K562 (cell line): ENCODE data around the gene CAAP1. TPM values are rescaled to one million over a fixed set of nuclear protein-coding genes. Genes with fewer than 3 reads are reported as not detected.

Source experiments
- BHLHE40 ChIP-seq: IDR thresholded peaks from 2 replicates; pipeline ENCODE4 v1.6.1; 2011; ENCODE audit warnings: low read length, improper control_type of control experiment
- ELF1 ChIP-seq: fragments of 200-800 bp; sonication (Bioruptor generic); IDR thresholded peaks from 2 replicates; pipeline ENCODE4 v1.6.1; 2016; ENCODE audit warnings: missing genetic modification characterization, missing compliant biosample characterization
- EZH2 ChIP-seq: IDR thresholded peaks from 2 replicates; pipeline ENCODE4 v1.6.1; 2012; ENCODE audit warnings: low read depth, mild to moderate bottlenecking, inconsistent platforms, low read length, borderline replicate concordance
- GTF2E2 ChIP-seq: fragments of 200-800 bp; sonication (Bioruptor generic); IDR thresholded peaks from 2 replicates; pipeline ENCODE4 v1.6.1; 2016; ENCODE audit warnings: missing genetic modification characterization, missing compliant biosample characterization
- MAZ ChIP-seq, 2 experiments: fragments of 450-650 bp in 1 of 2; sonication (generic) in 1 of 2; formaldehyde crosslinking; IDR thresholded peaks in 1 of 2; conservative IDR thresholded peaks in 1 of 2; 2 replicates each; pipeline versions ENCODE4 v1.4.0 to v1.5.0; 2020; ENCODE audit warnings: mild to moderate bottlenecking in 1 of 2, missing genetic modification reagents in 1 of 2
- NFIX ChIP-seq: fragments of 250-450 bp; sonication (Bioruptor Pico); IDR thresholded peaks from 2 replicates; pipeline ENCODE4 v1.4.0; 2020; ENCODE audit warnings: low read depth, mild to moderate bottlenecking, moderate library complexity
- PHF8 ChIP-seq: fragments of 200-600 bp; sonication (generic); IDR thresholded peaks from 2 replicates; pipeline ENCODE4 v1.6.1; 2012; ENCODE audit warnings: mixed run types, mild to moderate bottlenecking, inconsistent platforms, low read length, moderate library complexity, borderline replicate concordance
- RBM25 ChIP-seq: fragments of 200-400 bp; formaldehyde crosslinking; IDR thresholded peaks from 2 replicates; pipeline ENCODE4 v1.6.1; 2018; ENCODE audit warnings: low read length, low read depth, moderate library complexity; ENCODE audit not compliant: severe bottlenecking
- STAG1 ChIP-seq: sonication (generic); formaldehyde crosslinking; IDR thresholded peaks from 2 replicates; pipeline ENCODE4 v1.5.0; 2020; ENCODE audit warnings: missing genetic modification reagents, borderline replicate concordance
- SUPT5H ChIP-seq: fragments of 450-650 bp; IDR thresholded peaks from 2 replicates; pipeline ENCODE4 v1.6.1; 2016
- ZZZ3 ChIP-seq: fragments of 450-650 bp; IDR thresholded peaks from 2 replicates; pipeline ENCODE4 v1.6.1; 2016; ENCODE audit warnings: antibody characterized with exemption, mild to moderate bottlenecking, moderate library complexity
- polyA plus RNA-seq, 8 experiments: library from polyadenylated mRNA; depleted of rRNA in 4 of 8; stranded (reverse) in 5 of 8; unstranded in 3 of 8; fragments of >200 nt; fragmentation: Nextera tagmentation in 2 of 8; fragmentation: Illumina TruSeq in 1 of 8; extraction: Ambion mirVana in 2 of 8; extraction: Trizol in 1 of 8; gene quantifications; 2 replicates each; pipeline versions ENCODE4 v1.2.1 to v1.2.3, GENCODE V29; 2011 to 2014; ENCODE audit warnings: inconsistent platforms in 1 of 8, missing spikeins in 1 of 8
- total RNA-seq, 7 experiments: library from RNA; depleted of rRNA in 6 of 7; stranded (reverse); fragments of >200 nt in 6 of 7; fragmentation: Illumina TruSeq in 2 of 7; extraction: Trizol in 2 of 7; gene quantifications; 2 replicates each; pipeline versions ENCODE4 v1.2.1 to v1.2.3, GENCODE V29; 2011 to 2021; ENCODE audit warnings: low replicate concordance in 1 of 7
- TF ChIP-seq, protein P1 (sequence below): fragments of 450-650 bp; IDR thresholded peaks from 2 replicates; pipeline ENCODE4 v1.6.1; 2017; ENCODE audit warnings: antibody characterized with exemption
- TF ChIP-seq, protein P2 (sequence below): fragments of 450-650 bp; IDR thresholded peaks from 2 replicates; pipeline ENCODE4 v1.6.1; 2016; ENCODE audit warnings: mild to moderate bottlenecking, moderate library complexity

Gene CAAP1
- total and polyA plus RNA-seq, 9 of the 15 experiments (the other 6 are each of a cell fraction or from before 2014, with no cell fraction given) = 8.9 to 17.4 (median 15.3) TPM

DNA sequence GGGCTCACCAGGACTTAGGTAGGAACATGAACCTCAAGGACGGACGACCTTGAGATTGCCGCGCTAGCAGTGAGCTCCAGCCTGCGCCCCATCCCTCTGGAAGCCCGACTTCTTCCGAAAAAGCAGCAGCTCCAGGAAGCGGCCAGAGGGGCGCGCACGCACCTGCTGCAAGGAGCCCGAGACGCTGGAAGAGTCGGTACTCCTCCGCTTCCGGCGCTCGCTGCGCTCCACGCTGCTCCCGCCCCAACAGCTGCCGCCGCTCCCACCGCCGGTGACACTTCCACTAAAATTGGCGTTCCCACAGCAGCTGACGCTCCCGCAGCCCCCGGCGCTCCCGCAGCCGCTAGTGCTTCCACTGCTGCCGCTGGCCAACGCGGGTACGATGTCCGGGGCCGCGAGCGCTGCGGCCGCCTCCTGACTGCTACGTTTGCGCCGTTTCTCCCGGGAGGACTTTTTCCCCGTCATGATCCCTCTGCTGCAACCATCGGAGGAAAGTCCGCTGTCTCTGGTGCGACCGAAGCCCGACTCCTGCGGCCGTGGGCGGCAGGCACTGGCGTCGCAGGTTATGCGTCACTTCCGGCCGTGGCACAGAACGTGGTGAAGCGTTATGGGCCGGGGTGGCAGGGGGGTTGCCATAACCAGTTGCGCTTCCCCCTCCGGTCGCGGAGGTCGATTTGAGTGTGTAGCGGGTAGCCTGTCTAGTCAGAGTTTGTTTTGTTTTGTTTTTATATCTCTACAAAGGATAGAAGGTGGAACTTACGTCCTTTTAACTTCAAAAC lies at the start of gene CAAP1 (continued):
- TF ChIP-seq, protein P1, sequence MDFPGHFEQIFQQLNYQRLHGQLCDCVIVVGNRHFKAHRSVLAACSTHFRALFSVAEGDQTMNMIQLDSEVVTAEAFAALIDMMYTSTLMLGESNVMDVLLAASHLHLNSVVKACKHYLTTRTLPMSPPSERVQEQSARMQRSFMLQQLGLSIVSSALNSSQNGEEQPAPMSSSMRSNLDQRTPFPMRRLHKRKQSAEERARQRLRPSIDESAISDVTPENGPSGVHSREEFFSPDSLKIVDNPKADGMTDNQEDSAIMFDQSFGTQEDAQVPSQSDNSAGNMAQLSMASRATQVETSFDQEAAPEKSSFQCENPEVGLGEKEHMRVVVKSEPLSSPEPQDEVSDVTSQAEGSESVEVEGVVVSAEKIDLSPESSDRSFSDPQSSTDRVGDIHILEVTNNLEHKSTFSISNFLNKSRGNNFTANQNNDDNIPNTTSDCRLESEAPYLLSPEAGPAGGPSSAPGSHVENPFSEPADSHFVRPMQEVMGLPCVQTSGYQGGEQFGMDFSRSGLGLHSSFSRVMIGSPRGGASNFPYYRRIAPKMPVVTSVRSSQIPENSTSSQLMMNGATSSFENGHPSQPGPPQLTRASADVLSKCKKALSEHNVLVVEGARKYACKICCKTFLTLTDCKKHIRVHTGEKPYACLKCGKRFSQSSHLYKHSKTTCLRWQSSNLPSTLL = no peak
- peak; percentile 65; the same call in 1 of the 2 replicates for TF ChIP-seq GTF2E2 (tag)
- TF ChIP-seq MAZ (CRISPR knock-in tag; conservative IDR thresholded peaks at IDR 0.05 in 1 of 2, IDR thresholded peaks at IDR 0.05 in 1 of 2) = peak in 1 of 2 experiments; percentile 26; a peak in 1 of 4 replicates
- peak; percentile 78 for TF ChIP-seq SUPT5H
- TF ChIP-seq NFIX = no peak
- TF ChIP-seq PHF8 = peak; percentile 82; the same call in 1 of the 2 replicates
- TF ChIP-seq RBM25 = peak; percentile 4
- TF ChIP-seq, protein P2, sequence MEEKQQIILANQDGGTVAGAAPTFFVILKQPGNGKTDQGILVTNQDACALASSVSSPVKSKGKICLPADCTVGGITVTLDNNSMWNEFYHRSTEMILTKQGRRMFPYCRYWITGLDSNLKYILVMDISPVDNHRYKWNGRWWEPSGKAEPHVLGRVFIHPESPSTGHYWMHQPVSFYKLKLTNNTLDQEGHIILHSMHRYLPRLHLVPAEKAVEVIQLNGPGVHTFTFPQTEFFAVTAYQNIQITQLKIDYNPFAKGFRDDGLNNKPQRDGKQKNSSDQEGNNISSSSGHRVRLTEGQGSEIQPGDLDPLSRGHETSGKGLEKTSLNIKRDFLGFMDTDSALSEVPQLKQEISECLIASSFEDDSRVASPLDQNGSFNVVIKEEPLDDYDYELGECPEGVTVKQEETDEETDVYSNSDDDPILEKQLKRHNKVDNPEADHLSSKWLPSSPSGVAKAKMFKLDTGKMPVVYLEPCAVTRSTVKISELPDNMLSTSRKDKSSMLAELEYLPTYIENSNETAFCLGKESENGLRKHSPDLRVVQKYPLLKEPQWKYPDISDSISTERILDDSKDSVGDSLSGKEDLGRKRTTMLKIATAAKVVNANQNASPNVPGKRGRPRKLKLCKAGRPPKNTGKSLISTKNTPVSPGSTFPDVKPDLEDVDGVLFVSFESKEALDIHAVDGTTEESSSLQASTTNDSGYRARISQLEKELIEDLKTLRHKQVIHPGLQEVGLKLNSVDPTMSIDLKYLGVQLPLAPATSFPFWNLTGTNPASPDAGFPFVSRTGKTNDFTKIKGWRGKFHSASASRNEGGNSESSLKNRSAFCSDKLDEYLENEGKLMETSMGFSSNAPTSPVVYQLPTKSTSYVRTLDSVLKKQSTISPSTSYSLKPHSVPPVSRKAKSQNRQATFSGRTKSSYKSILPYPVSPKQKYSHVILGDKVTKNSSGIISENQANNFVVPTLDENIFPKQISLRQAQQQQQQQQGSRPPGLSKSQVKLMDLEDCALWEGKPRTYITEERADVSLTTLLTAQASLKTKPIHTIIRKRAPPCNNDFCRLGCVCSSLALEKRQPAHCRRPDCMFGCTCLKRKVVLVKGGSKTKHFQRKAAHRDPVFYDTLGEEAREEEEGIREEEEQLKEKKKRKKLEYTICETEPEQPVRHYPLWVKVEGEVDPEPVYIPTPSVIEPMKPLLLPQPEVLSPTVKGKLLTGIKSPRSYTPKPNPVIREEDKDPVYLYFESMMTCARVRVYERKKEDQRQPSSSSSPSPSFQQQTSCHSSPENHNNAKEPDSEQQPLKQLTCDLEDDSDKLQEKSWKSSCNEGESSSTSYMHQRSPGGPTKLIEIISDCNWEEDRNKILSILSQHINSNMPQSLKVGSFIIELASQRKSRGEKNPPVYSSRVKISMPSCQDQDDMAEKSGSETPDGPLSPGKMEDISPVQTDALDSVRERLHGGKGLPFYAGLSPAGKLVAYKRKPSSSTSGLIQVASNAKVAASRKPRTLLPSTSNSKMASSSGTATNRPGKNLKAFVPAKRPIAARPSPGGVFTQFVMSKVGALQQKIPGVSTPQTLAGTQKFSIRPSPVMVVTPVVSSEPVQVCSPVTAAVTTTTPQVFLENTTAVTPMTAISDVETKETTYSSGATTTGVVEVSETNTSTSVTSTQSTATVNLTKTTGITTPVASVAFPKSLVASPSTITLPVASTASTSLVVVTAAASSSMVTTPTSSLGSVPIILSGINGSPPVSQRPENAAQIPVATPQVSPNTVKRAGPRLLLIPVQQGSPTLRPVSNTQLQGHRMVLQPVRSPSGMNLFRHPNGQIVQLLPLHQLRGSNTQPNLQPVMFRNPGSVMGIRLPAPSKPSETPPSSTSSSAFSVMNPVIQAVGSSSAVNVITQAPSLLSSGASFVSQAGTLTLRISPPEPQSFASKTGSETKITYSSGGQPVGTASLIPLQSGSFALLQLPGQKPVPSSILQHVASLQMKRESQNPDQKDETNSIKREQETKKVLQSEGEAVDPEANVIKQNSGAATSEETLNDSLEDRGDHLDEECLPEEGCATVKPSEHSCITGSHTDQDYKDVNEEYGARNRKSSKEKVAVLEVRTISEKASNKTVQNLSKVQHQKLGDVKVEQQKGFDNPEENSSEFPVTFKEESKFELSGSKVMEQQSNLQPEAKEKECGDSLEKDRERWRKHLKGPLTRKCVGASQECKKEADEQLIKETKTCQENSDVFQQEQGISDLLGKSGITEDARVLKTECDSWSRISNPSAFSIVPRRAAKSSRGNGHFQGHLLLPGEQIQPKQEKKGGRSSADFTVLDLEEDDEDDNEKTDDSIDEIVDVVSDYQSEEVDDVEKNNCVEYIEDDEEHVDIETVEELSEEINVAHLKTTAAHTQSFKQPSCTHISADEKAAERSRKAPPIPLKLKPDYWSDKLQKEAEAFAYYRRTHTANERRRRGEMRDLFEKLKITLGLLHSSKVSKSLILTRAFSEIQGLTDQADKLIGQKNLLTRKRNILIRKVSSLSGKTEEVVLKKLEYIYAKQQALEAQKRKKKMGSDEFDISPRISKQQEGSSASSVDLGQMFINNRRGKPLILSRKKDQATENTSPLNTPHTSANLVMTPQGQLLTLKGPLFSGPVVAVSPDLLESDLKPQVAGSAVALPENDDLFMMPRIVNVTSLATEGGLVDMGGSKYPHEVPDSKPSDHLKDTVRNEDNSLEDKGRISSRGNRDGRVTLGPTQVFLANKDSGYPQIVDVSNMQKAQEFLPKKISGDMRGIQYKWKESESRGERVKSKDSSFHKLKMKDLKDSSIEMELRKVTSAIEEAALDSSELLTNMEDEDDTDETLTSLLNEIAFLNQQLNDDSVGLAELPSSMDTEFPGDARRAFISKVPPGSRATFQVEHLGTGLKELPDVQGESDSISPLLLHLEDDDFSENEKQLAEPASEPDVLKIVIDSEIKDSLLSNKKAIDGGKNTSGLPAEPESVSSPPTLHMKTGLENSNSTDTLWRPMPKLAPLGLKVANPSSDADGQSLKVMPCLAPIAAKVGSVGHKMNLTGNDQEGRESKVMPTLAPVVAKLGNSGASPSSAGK = 0 out of 2 replicates have a peak, but pooled peaks have one; percentile 10
- TF ChIP-seq ZZZ3 = no peak
- no peak for TF ChIP-seq STAG1 (CRISPR knock-in tag)
- peak; percentile 63 for TF ChIP-seq ELF1 (tag)
- no peak for TF ChIP-seq BHLHE40
- TF ChIP-seq EZH2 = no peak
